Cardiac septum (tissue), 1 donor: ENCODE results near the gene MEDAG. TPM values are rescaled to one million over a fixed set of nuclear protein-coding genes. Genes with fewer than 3 reads are reported as not detected.
"Not testable (repeated sequence)": the region's sequence is repeated elsewhere in the genome, so short reads cannot be mapped to it uniquely, and the experiment has no call there.

Source experiments
- DNase-seq: peaks from one replicate; pipeline ENCODE4 v3.0.0-alpha.2; 2020; ENCODE audit warnings: low spot score
- intact Hi-C: fragments of 100-400 bp; cut with DNase I; formaldehyde crosslinking; loops from one replicate; pipeline ENCODE4 v1.14.0; 2022
- total RNA-seq: library from RNA; stranded (reverse); fragmentation: NEBNext Ultra II Directional; extraction: Animal tissue kit (Norgen Biotek cat#: 25700); gene quantifications from one replicate; pipeline ENCODE4 v1.2.1, GENCODE V29; 2021
- donor health status: DM: no; HTN: no; CAD: no.

Gene MEDAG
- total RNA-seq, 1 donor from 2014 or later, result 11.7 TPM

GRCh38 chr13:30898678-30899241 lies 7.3 kb upstream of the MEDAG start:
- intact Hi-C loops, result no loop called here
- DNase-seq, result no peak

GRCh38 chr13:30900436-30900835 lies 5.6 kb upstream of the MEDAG start:
- DNase-seq, result no peak
- intact Hi-C loops, result no loop called here

- intact Hi-C loops, result no loop called here
- no peak for DNase-seq
These were observed 4.9 kb upstream of the MEDAG start for GRCh38 chr13:30900952-30901749.

GRCh38 chr13:30904043-30904442 lies 2.0 kb upstream of the MEDAG start:
- intact Hi-C loops, result no loop called here
- no peak for DNase-seq

- intact Hi-C loops, result loop anchor here (5.0 kb wide), 2 partner anchors 39 to 104 kb away; no protein-coding TSS in a partner anchor
- no peak for DNase-seq
These were observed 460 bp downstream of the MEDAG start for GRCh38 chr13:30906411-30907051.

- intact Hi-C loops, result loop anchor here (5.0 kb wide), 2 partner anchors 40 to 105 kb away; no protein-coding TSS in a partner anchor
- no peak for DNase-seq
These were observed 1.2 kb downstream of the MEDAG start for GRCh38 chr13:30907121-30907861.

- intact Hi-C loops, result loop anchor here (5.0 kb wide), 2 partner anchors 41 to 106 kb away; no protein-coding TSS in a partner anchor
- DNase-seq, result no peak
These were observed 2.4 kb downstream of the MEDAG start for GRCh38 chr13:30908416-30908980.

GRCh38 chr13:30910676-30911075 lies 4.6 kb downstream of the MEDAG start:
- intact Hi-C loops, result no loop called here
- no peak for DNase-seq

- DNase-seq, result no peak
- intact Hi-C loops, result no loop called here
These were observed 9.8 kb downstream of the MEDAG start for GRCh38 chr13:30915691-30916541.

GRCh38 chr13:30916991-30917390 lies 10.9 kb downstream of the MEDAG start:
- intact Hi-C loops, result no loop called here
- no peak for DNase-seq

- intact Hi-C loops, result no loop called here
- DNase-seq, result no peak
These were observed 12.8 kb downstream of the MEDAG start for GRCh38 chr13:30918662-30919405.

- intact Hi-C loops, result no loop called here
- no peak for DNase-seq
These were observed 14.3 kb downstream of the MEDAG start for GRCh38 chr13:30920162-30920909.

GRCh38 chr13:30923418-30923817 lies 17.3 kb downstream of the MEDAG start:
- intact Hi-C loops, result no loop called here
- DNase-seq, result no peak

GRCh38 chr13:30924721-30925120 lies 18.6 kb downstream of the MEDAG start:
- DNase-seq, result no peak
- intact Hi-C loops, result no loop called here

GRCh38 chr13:30925429-30925828 lies 19.4 kb downstream of the MEDAG start:
- intact Hi-C loops, result no loop called here
- no peak for DNase-seq

GRCh38 chr13:30926781-30927180 lies 20.7 kb downstream of the MEDAG start:
- intact Hi-C loops, result no loop called here
- no peak for DNase-seq

GRCh38 chr13:30927188-30927587 lies 21.1 kb downstream of the MEDAG start:
- intact Hi-C loops, result not testable (repeated sequence)

More at GRCh38 chr13:30927188-30927587, 21.1 kb downstream of the MEDAG start:
- not testable (repeated sequence) for DNase-seq
